ENCODE results near the gene SHISA9. TPM values are rescaled to one million over a fixed set of nuclear protein-coding genes. Genes with fewer than 3 reads are reported as not detected.
"Not testable (repeated sequence)": the region's sequence is repeated elsewhere in the genome, so short reads cannot be mapped to it uniquely, and the experiment has no call there.

Gene SHISA9
- total RNA-seq, 2 experiments from 2014 or later: not detected

DNA sequence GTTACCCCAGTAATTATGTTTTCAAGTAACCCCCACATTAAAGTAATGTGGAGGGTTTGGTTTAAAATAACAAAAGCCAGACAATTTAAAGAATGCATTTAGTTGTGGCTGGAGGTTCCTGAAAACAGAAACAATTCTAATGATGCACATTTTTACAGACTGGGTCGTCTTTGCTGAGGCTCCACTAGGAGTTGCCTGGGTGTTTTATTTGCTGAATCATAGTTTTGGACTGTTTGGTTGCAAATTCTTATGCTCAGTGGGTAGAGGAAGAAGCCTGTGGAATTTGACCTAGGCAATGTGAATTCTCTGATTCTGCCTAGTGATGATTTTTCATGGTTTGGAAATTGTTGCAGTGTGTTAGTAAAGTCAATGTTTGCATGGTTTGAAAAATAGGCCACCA, 16.3 kb downstream of the SHISA9 start:
- Histone ChIP-seq H4K20me1 (ENCODE audit: insufficient read depth, low read length) (no peaks in the 10 kb centered on the region), H3K36me3 (ENCODE audit: insufficient read depth, low read length) (no peaks in the 10 kb centered on the region), H2AFZ (ENCODE audit: low read length) (no peak overlapping the region), H3K4me1 (ENCODE audit: insufficient read depth, low read length, poor library complexity, severe bottlenecking) (no peaks in the 10 kb centered on the region), H3K9me2 (ENCODE audit: insufficient read depth, low read length) (no peaks in the 10 kb centered on the region), H3K4me2 (ENCODE audit: low read length) (no peak overlapping the region), H3K27ac (ENCODE audit: low read depth, low read length, poor library complexity, severe bottlenecking) (no peak overlapping the region), H3K9me3 (ENCODE audit: low read length) (no peaks in the 10 kb centered on the region), H3K79me2 (ENCODE audit: insufficient read depth, low read depth, low read length) (no peaks in the 10 kb centered on the region), H3K4me3 (ENCODE audit: low read depth, low read length, poor library complexity, severe bottlenecking) (no peak overlapping the region)
- BruUV-seq (replicated peaks): no TSS peak
- ChIA-PET CTCF (ENCODE audit: unreplicated experiment) (no interaction called here), POLR2A (no interaction called here)
- no peak for DNase-seq (ENCODE audit: low spot score)
- TF ChIP-seq, protein P1, sequence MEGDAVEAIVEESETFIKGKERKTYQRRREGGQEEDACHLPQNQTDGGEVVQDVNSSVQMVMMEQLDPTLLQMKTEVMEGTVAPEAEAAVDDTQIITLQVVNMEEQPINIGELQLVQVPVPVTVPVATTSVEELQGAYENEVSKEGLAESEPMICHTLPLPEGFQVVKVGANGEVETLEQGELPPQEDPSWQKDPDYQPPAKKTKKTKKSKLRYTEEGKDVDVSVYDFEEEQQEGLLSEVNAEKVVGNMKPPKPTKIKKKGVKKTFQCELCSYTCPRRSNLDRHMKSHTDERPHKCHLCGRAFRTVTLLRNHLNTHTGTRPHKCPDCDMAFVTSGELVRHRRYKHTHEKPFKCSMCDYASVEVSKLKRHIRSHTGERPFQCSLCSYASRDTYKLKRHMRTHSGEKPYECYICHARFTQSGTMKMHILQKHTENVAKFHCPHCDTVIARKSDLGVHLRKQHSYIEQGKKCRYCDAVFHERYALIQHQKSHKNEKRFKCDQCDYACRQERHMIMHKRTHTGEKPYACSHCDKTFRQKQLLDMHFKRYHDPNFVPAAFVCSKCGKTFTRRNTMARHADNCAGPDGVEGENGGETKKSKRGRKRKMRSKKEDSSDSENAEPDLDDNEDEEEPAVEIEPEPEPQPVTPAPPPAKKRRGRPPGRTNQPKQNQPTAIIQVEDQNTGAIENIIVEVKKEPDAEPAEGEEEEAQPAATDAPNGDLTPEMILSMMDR (conservative IDR thresholded peaks at IDR 0.05; ENCODE audit: low read length): no peak
- no peak for TF ChIP-seq EZH2phosphoT487 (IDR thresholded peaks at IDR 0.05; ENCODE audit: borderline replicate concordance, low read depth, low read length)
- intact Hi-C loops (cut with micrococcal nuclease; ENCODE audit: unreplicated experiment): no loop called here

DNA sequence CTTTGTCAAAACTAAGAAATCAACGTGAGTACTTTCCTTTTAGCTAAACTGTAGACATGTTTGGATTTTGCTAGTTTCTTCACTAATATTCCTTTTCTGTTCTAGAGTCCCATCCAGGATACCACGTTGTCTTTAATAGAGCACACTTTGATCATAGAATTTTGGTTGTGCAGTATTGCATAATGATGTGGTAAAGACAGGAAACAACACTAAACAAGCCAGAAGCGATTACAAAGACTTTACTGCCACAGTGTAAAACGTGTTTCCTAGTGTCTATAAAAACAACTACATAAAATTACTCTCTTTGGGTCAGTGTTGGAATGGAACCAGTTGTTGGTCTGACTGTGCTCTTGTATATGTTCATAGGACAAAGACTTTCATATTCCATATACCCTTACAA, 19.3 kb downstream of the SHISA9 start:
- BruUV-seq (replicated peaks): no TSS peak
- Histone ChIP-seq H3K4me3 (ENCODE audit: low read depth, low read length, poor library complexity, severe bottlenecking) (no peak overlapping the region), H3K36me3 (ENCODE audit: insufficient read depth, low read length) (no peaks in the 10 kb centered on the region), H3K4me1 (ENCODE audit: insufficient read depth, low read length, poor library complexity, severe bottlenecking) (no peaks in the 10 kb centered on the region), H2AFZ (ENCODE audit: low read length) (no peak overlapping the region), H4K20me1 (ENCODE audit: insufficient read depth, low read length) (no peaks in the 10 kb centered on the region), H3K4me2 (ENCODE audit: low read length) (no peak overlapping the region), H3K9me3 (ENCODE audit: low read length) (no peaks in the 10 kb centered on the region), H3K9me2 (ENCODE audit: insufficient read depth, low read length) (no peaks in the 10 kb centered on the region), H3K27ac (ENCODE audit: low read depth, low read length, poor library complexity, severe bottlenecking) (no peak overlapping the region), H3K79me2 (ENCODE audit: insufficient read depth, low read depth, low read length) (no peaks in the 10 kb centered on the region)
- POLR2A ChIA-PET: no interaction called here
- no peak for DNase-seq (ENCODE audit: low spot score)
- intact Hi-C loops (cut with micrococcal nuclease; ENCODE audit: unreplicated experiment): no loop called here
- CTCF ChIA-PET (ENCODE audit: unreplicated experiment): no interaction called here
- TF ChIP-seq, protein P1 (conservative IDR thresholded peaks at IDR 0.05; ENCODE audit: low read length): no peak
- TF ChIP-seq EZH2phosphoT487 (IDR thresholded peaks at IDR 0.05; ENCODE audit: borderline replicate concordance, low read depth, low read length): no peak

DNA sequence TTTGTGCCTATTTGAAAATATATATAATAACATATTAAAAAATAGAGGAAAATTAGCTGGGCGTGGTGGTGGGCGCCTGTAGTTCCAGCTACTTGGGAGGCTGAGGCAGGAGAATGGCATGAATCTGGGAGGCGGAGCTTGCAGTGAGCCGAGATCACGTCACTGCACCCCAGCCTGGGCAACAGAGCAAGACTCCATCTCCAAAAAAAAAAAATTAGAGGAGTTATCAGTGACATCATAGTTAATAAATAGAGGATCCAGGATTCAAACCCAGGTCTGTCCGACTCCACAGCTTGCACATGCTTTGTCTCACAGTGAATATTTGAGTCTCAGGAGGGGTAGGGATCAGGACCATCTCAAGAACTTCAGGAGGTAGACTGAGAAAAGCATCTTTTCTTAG, 22.2 kb downstream of the SHISA9 start:
- BruUV-seq (replicated peaks); DNase-seq (ENCODE audit: low spot score); H3K4me2 ChIP-seq (ENCODE audit: low read length); intact Hi-C loops (cut with micrococcal nuclease; ENCODE audit: unreplicated experiment); H3K4me3 ChIP-seq (ENCODE audit: low read depth, low read length, poor library complexity, severe bottlenecking); CTCF ChIA-PET (ENCODE audit: unreplicated experiment); H3K36me3 ChIP-seq (ENCODE audit: insufficient read depth, low read length); H3K9me2 ChIP-seq (ENCODE audit: insufficient read depth, low read length); H3K9me3 ChIP-seq (ENCODE audit: low read length); H3K27ac ChIP-seq (ENCODE audit: low read depth, low read length, poor library complexity, severe bottlenecking); H4K20me1 ChIP-seq (ENCODE audit: insufficient read depth, low read length); H3K79me2 ChIP-seq (ENCODE audit: insufficient read depth, low read depth, low read length); H3K4me1 ChIP-seq (ENCODE audit: insufficient read depth, low read length, poor library complexity, severe bottlenecking); H2AFZ ChIP-seq (ENCODE audit: low read length): not testable (repeated sequence)
- POLR2A ChIA-PET: interaction anchor here (0.6 kb wide), 1 partner anchor 14 kb away, joined by 3 read pairs; no protein-coding TSS in a partner anchor
